Small intestine (tissue), 7 donors: Measurements from ENCODE around the gene VSIR. TPM values are rescaled to one million over a fixed set of nuclear protein-coding genes. Genes with fewer than 3 reads are reported as not detected.

Experiments
- DNase-seq, 2 donors: peaks; one replicate each; pipeline versions ENCODE4 v3.0.0 to v3.0.0-alpha.2; 2013
- FAIRE-seq: peaks from 2 replicates; lab custom pipeline; 2012; peaks lifted over from hg19 to GRCh38; lab: Jason Lieb, UNC
- H3K27ac ChIP-seq, 3 donors: one replicate each; pipeline ENCODE4 v1.5.1; 2013; ENCODE audit warnings: low read length in 2 of 3, mild to moderate bottlenecking in 2 of 3, control low read depth in 1 of 3, inconsistent platforms in 1 of 3, low read depth in 1 of 3, moderate library complexity in 1 of 3
- H3K27me3 ChIP-seq, 3 donors: one replicate each; pipeline ENCODE4 v1.6.1; 2013; ENCODE audit warnings: low read length in 3 of 3, inconsistent platforms in 1 of 3; ENCODE audit not compliant: control insufficient read depth in 3 of 3, insufficient read depth in 3 of 3
- H3K36me3 ChIP-seq, 3 donors: one replicate each; pipeline ENCODE4 v1.6.1; 2013; ENCODE audit warnings: low read length in 3 of 3, inconsistent platforms in 1 of 3, low read depth in 1 of 3, mild to moderate bottlenecking in 1 of 3, moderate library complexity in 1 of 3; ENCODE audit not compliant: control insufficient read depth in 3 of 3, insufficient read depth in 2 of 3
- H3K4me1 ChIP-seq, 3 donors: one replicate each; pipeline ENCODE4 v1.6.1; 2013; ENCODE audit warnings: low read length in 2 of 3, inconsistent platforms in 1 of 3, low read depth in 1 of 3, mild to moderate bottlenecking in 1 of 3, moderate library complexity in 1 of 3; ENCODE audit not compliant: control insufficient read depth in 3 of 3, insufficient read depth in 2 of 3
- H3K4me3 ChIP-seq, 3 donors: one replicate each; pipeline ENCODE4 v1.5.1; 2013; ENCODE audit warnings: low read length in 3 of 3, control low read depth in 1 of 3, inconsistent platforms in 1 of 3, low read depth in 1 of 3, mild to moderate bottlenecking in 1 of 3, moderate library complexity in 1 of 3
- H3K9me3 ChIP-seq, 2 donors: one replicate each; pipeline ENCODE4 v1.6.1; 2013; ENCODE audit warnings: low read depth in 1 of 2, low read length in 1 of 2; ENCODE audit not compliant: control insufficient read depth in 2 of 2, insufficient read depth in 1 of 2
- WGBS, 3 donors: extraction: QIAGEN DNeasy Blood & Tissue Kit; methylation state at CpG; one replicate each; pipeline ENCODE4 v1.1.7; 2013; 5-methylcytosine and 5-hydroxymethylcytosine counted together
- polyA plus RNA-seq, 4 donors: library from polyadenylated mRNA; stranded (reverse) in 3 of 4; unstranded in 1 of 4; fragments of 200-250 nt in 3 of 4; fragments of 120-200 nt in 1 of 4; gene quantifications; one replicate each; pipeline versions ENCODE4 v1.2.1 to v1.2.3, GENCODE V29; 2013
- donor health status: healthy with polysubstance abuse.
- donor health status: control.
- donor health status: control.
- donor health status: Bipolar disorder and iron deficiency.
- donor health status: healthy.

VSIR gene
- polyA plus RNA-seq, 4 donors: 26.6 to 58.9 (median 52.1) TPM

GRCh38 chr10:71811351-71811750 lies 38.0 kb upstream of the VSIR start:
- Histone ChIP-seq H3K9me3 (no peaks in the 10 kb centered on the region), H3K36me3 (peaks cover 0 to 16% (median 3%) of the 10 kb centered on the region in 3 donors), H3K27me3 (peaks cover 0 to under 1% (median 0%) of the 10 kb centered on the region in 3 donors), H3K4me1 (no peaks in the 10 kb centered on the region), H3K4me3 (no peak overlapping the region), H3K27ac (no peak overlapping the region)
- DNase-seq (no peak), FAIRE-seq (no peak)
- 78 to 84% (median 82%) methylated on average over 19 of the region's 19 CpGs for WGBS, 3 donors

GRCh38 chr10:71810048-71810750 lies 36.9 kb upstream of the VSIR start:
- peaks cover 0 to 10% (median 0%) of the 10 kb centered on the region in 3 donors for H3K27me3 ChIP-seq
- H3K9me3 ChIP-seq: no peaks in the 10 kb centered on the region
- DNase-seq: peak in 1 of 2 donors; percentile 35
- no peak for FAIRE-seq
- H3K36me3 ChIP-seq: peaks cover 0 to 6% (median 0%) of the 10 kb centered on the region in 3 donors
- H3K27ac ChIP-seq: no peak overlapping the region
- WGBS, 3 donors: 45 to 80% (median 63%) methylated on average over 13 of the region's 13 CpGs
- H3K4me1 ChIP-seq: no peaks in the 10 kb centered on the region
- H3K4me3 ChIP-seq: no peak overlapping the region

GRCh38 chr10:71809628-71810027 lies 36.3 kb upstream of the VSIR start:
- peaks cover 0 to 13% (median 0%) of the 10 kb centered on the region in 3 donors for H3K27me3 ChIP-seq
- DNase-seq (no peak), FAIRE-seq (no peak)
- no peak overlapping the region for H3K27ac ChIP-seq
- H3K4me1 ChIP-seq: no peaks in the 10 kb centered on the region
- peaks cover 0 to under 1% (median 0%) of the 10 kb centered on the region in 3 donors for H3K36me3 ChIP-seq
- H3K9me3 ChIP-seq: no peaks in the 10 kb centered on the region
- H3K4me3 ChIP-seq: no peak overlapping the region
- WGBS, 3 donors: 85 to 92% (median 86%) methylated on average over 25 of the region's 25 CpGs

- Histone ChIP-seq H3K27ac (no peak overlapping the region), H3K9me3 (no peaks in the 10 kb centered on the region), H3K27me3 (peaks cover 0 to 13% (median 0%) of the 10 kb centered on the region in 3 donors), H3K4me3 (no peak overlapping the region), H3K36me3 (no peaks in the 10 kb centered on the region), H3K4me1 (no peaks in the 10 kb centered on the region)
- WGBS, 3 donors: 89 to 93% (median 90%) methylated on average over 21 of the region's 21 CpGs
- DNase-seq (no peak), FAIRE-seq (no peak)
These were observed 34.5 kb upstream of the VSIR start for GRCh38 chr10:71807557-71808510.

GRCh38 chr10:71806704-71807556 lies 33.6 kb upstream of the VSIR start:
- no peak overlapping the region for H3K27ac ChIP-seq
- no peaks in the 10 kb centered on the region for H3K36me3 ChIP-seq
- 85 to 92% (median 87%) methylated on average over 23 of the region's 23 CpGs for WGBS, 3 donors
- peaks cover 0 to 13% (median 0%) of the 10 kb centered on the region in 3 donors for H3K27me3 ChIP-seq
- no peak overlapping the region for H3K4me3 ChIP-seq
- no peaks in the 10 kb centered on the region for H3K4me1 ChIP-seq
- no peaks in the 10 kb centered on the region for H3K9me3 ChIP-seq
- no peak for FAIRE-seq
- no peak for DNase-seq

- WGBS, 3 donors: 25 to 42% (median 41%) methylated on average over 35 to 41 of the region's 41 CpGs
- FAIRE-seq: no peak
These were observed 32.7 kb upstream of the VSIR start for GRCh38 chr10:71805776-71806703.

GRCh38 chr10:71804077-71804476 lies 30.8 kb upstream of the VSIR start:
- Histone ChIP-seq H3K27me3 (peaks cover 0 to 13% (median 0%) of the 10 kb centered on the region in 3 donors), H3K4me3 (no peak overlapping the region), H3K4me1 (no peaks in the 10 kb centered on the region), H3K36me3 (no peaks in the 10 kb centered on the region), H3K9me3 (no peaks in the 10 kb centered on the region), H3K27ac (no peak overlapping the region)
- DNase-seq (no peak), FAIRE-seq (no peak)
- 32 to 36% (median 35%) methylated on average over 4 of the region's 4 CpGs for WGBS, 3 donors

More at GRCh38 chr10:71805776-71806703, 32.7 kb upstream of the VSIR start:
- Histone ChIP-seq H3K36me3 (no peaks in the 10 kb centered on the region), H3K27me3 (peaks cover 0 to 13% (median 0%) of the 10 kb centered on the region in 3 donors), H3K4me3 (no peak overlapping the region), H3K4me1 (no peaks in the 10 kb centered on the region), H3K27ac (peak overlapping the region in 1 of 3 donors; percentile 35), H3K9me3 (no peaks in the 10 kb centered on the region)
- DNase-seq: peak; percentile 62 to 74
